Transverse colon (tissue), 4 donors: ENCODE data around the gene FAM107B. TPM values are rescaled to one million over a fixed set of nuclear protein-coding genes. Genes with fewer than 3 reads are reported as not detected.
A peak's percentile ranks its signal among the peaks of the same experiment; 100 is the strongest.

Experiments used
- DNase-seq: peaks from one replicate; pipeline ENCODE4 v3.0.0-alpha.2; 2019
- H3K27ac ChIP-seq, 4 donors: fragments of 200-600 bp; sonication (generic); 2 replicates each; pipeline ENCODE4 v1.5.1; 2016 to 2018; ENCODE audit warnings: inconsistent platforms in 4 of 4
- H3K27me3 ChIP-seq: fragments of 200-600 bp; sonication (generic); 2 replicates; pipeline ENCODE4 v1.5.1; 2017; ENCODE audit warnings: inconsistent platforms
- H3K36me3 ChIP-seq, 4 donors: fragments of 200-600 bp; sonication (generic); 2 replicates each; pipeline ENCODE4 v1.5.1; 2017 to 2019; ENCODE audit warnings: inconsistent platforms in 4 of 4
- H3K4me1 ChIP-seq, 4 donors: fragments of 200-600 bp; sonication (generic); 2 replicates each; pipeline ENCODE4 v1.5.1; 2017 to 2020; ENCODE audit warnings: inconsistent platforms in 4 of 4
- H3K4me3 ChIP-seq, 4 donors: fragments of 200-600 bp; sonication (generic); 1 replicate in 1 of 4; 2 replicates in 3 of 4; pipeline versions ENCODE4 v1.5.1 to v1.6.1; 2017 to 2019; ENCODE audit warnings: inconsistent platforms in 4 of 4
- H3K9me3 ChIP-seq, 2 donors: fragments of 200-600 bp; sonication (generic); 2 replicates each; pipeline ENCODE4 v1.5.1; 2017 to 2019; ENCODE audit warnings: inconsistent platforms in 2 of 2
- EP300 ChIP-seq: sonication (generic); formaldehyde crosslinking; IDR thresholded peaks from one replicate; pipeline ENCODE4 v1.6.1; 2017; ENCODE audit warnings: antibody characterized with exemption, low read depth
- POLR2A ChIP-seq: fragments of 450-650 bp; IDR thresholded peaks from one replicate; pipeline ENCODE4 v1.6.1; 2016; ENCODE audit warnings: antibody characterized with exemption, mild to moderate bottlenecking, moderate library complexity
- POLR2AphosphoS5 ChIP-seq, 3 donors: sonication (generic); formaldehyde crosslinking; IDR thresholded peaks; one replicate each; pipeline ENCODE4 v1.6.1; 2016; ENCODE audit warnings: antibody characterized with exemption in 3 of 3
- WGBS, 2 donors: methylation state at CpG; one replicate each; pipeline ENCODE4 v1.1.5; 2018; ENCODE audit warnings: low coverage in 1 of 2; 5-methylcytosine and 5-hydroxymethylcytosine counted together
- in situ Hi-C, 4 donors: fragments of 200-750 bp; cut with MboI; loops; one replicate each; pipeline versions ENCODE4 v1.15.0 to v1.15.1; 2017; ENCODE audit warnings: low sequenced_read_pairs in 3 of 4, low pct_ligation_motif_present in 1 of 4, low pct_unique_long_range_greater_than_20kb in 1 of 4
- intact Hi-C: fragments of 100-400 bp; cut with DNase I; formaldehyde crosslinking; loops from one replicate; pipeline ENCODE4 v1.15.1; 2023; ENCODE audit warnings: low total_unique reads
- total RNA-seq, 4 donors: library from RNA; depleted of rRNA; stranded (reverse); fragments of >200 nt; gene quantifications; one replicate each; pipeline ENCODE4 v1.1.0, GENCODE V29; 2016
- TF ChIP-seq, protein P1 (sequence below), 5 experiments: fragments of 200-600 bp in 3 of 5; fragments of 450-650 bp in 2 of 5; sonication (generic) in 3 of 5; IDR thresholded peaks; 1 replicate in 2 of 5; 2 replicates in 3 of 5; pipeline ENCODE4 v1.5.1; 2016 to 2017; ENCODE audit warnings: antibody characterized with exemption in 5 of 5, inconsistent platforms in 3 of 5, mild to moderate bottlenecking in 2 of 5, moderate library complexity in 1 of 5

FAM107B gene
- total RNA-seq, 4 donors from 2014 or later, result 23.9 to 71.0 (median 52.8) TPM

DNA sequence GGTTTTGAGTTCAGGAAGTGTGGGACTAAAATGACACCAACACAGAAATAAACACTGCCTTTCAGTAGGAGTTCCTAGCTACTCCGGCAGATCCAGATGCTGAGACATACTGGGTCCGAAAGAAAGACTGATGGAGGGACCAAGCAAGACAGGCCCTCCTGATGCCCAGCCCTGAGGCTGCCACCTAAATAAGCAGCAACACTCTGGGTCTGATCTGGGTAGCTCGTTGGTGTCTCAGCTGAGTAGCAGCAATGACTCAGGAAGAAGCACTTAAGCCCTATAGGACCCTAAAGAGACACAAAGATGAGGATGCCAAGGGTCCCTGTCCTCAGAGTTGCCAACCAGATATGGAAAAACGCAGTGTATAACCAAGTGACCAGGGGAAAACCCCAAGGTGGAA is 190.7 kb downstream of the FAM107B start:
- intact Hi-C loops (no loop called here), in situ Hi-C loops (no loop called here)
- Histone ChIP-seq H3K27me3 (no peaks in the 10 kb centered on the region), H3K36me3 (no peaks in the 10 kb centered on the region), H3K4me1 (peaks cover 12 to 53% (median 19%) of the 10 kb centered on the region in 4 donors), H3K4me3 (no peak overlapping the region), H3K9me3 (no peaks in the 10 kb centered on the region), H3K27ac (peak overlapping the region; percentile 1 to 36 (median 26))
- no peak for TF ChIP-seq EP300
- TF ChIP-seq, protein P1, sequence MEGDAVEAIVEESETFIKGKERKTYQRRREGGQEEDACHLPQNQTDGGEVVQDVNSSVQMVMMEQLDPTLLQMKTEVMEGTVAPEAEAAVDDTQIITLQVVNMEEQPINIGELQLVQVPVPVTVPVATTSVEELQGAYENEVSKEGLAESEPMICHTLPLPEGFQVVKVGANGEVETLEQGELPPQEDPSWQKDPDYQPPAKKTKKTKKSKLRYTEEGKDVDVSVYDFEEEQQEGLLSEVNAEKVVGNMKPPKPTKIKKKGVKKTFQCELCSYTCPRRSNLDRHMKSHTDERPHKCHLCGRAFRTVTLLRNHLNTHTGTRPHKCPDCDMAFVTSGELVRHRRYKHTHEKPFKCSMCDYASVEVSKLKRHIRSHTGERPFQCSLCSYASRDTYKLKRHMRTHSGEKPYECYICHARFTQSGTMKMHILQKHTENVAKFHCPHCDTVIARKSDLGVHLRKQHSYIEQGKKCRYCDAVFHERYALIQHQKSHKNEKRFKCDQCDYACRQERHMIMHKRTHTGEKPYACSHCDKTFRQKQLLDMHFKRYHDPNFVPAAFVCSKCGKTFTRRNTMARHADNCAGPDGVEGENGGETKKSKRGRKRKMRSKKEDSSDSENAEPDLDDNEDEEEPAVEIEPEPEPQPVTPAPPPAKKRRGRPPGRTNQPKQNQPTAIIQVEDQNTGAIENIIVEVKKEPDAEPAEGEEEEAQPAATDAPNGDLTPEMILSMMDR (IDR thresholded peaks at IDR 0.05), result no peak
- no peak for TF ChIP-seq POLR2AphosphoS5 (IDR thresholded peaks at IDR 0.05)
- no peak for TF ChIP-seq POLR2A
- 80 to 84% methylated on average over 2 to 4 of the region's 4 CpGs for WGBS, 2 donors
- no peak for DNase-seq

DNA sequence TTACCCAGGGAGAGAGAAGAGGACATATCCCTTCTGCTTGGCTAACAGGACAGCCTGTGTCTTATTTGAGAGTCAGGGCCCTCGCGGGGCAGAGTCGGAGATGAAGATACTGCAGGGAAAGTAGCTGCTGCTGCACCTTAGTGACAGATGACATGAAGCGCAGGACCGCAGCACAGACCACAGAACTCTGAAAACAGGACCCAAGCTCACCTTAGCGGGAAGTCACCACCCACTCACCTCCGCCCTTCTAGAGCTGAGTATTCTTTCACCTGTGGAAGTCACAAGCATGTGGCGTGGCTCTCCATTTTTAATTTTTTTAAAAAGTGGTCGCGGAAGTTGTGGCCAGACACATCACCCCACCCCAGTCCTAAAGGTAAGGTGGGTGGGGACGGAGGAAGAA is 191.4 kb downstream of the FAM107B start:
- Histone ChIP-seq H3K27ac (peak overlapping the region in 3 of 4 donors; percentile 24 to 36 (median 27)), H3K27me3 (no peaks in the 10 kb centered on the region), H3K9me3 (no peaks in the 10 kb centered on the region), H3K36me3 (no peaks in the 10 kb centered on the region), H3K4me3 (no peak overlapping the region), H3K4me1 (peaks cover 7 to 47% (median 16%) of the 10 kb centered on the region in 4 donors)
- TF ChIP-seq, protein P1 (IDR thresholded peaks at IDR 0.05), result no peak
- TF ChIP-seq POLR2AphosphoS5 (IDR thresholded peaks at IDR 0.05), result no peak
- TF ChIP-seq POLR2A, result no peak
- no peak for TF ChIP-seq EP300
- in situ Hi-C loops (no loop called here), intact Hi-C loops (no loop called here)
- peak; percentile 72 for DNase-seq
- WGBS, 2 donors, result 79% methylated on average over 11 of the region's 11 CpGs; no CpG with 5 or more reads in 1 of the 2 donors

DNA sequence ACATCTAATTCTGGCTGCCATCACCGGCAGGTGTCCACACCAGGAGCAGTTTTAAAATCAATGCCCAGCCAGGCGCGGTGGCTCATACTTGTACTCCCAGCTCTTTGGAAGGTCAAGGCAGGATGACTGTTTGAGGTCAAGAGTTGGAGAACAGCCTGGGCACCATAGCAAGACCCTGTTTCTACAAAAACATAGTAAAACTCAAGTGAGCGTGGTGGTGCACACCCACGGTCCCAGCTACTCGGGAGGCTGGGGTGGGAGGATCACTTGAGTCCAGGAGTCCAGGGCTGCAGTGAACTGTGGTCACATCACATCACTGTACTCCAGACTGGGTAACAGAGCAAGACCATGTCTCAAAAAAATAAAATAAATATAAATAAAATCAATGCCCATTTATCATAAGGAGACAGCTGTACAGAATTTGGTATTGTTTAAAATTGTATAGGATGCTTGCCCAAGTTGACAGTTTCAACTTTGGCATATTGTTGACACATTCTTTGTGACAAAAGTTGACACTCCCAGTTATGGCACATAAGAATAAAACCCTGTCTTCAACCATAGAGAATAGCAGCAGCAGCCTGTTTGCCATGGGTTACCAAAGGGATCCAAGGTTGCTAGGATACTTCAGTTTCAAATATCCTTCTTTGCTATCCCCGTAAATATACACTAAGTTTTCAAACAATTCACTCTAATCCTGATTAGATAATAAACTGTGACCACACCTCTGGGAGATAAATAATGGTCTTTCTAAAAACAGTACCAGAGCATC is 193.0 kb downstream of the FAM107B start:
- in situ Hi-C loops (no loop called here), intact Hi-C loops (no loop called here)
- Histone ChIP-seq H3K36me3 (no peaks in the 10 kb centered on the region), H3K9me3 (no peaks in the 10 kb centered on the region), H3K4me1 (peaks cover 0 to 36% (median 8%) of the 10 kb centered on the region in 4 donors), H3K27me3 (no peaks in the 10 kb centered on the region), H3K27ac (no peak overlapping the region), H3K4me3 (no peak overlapping the region)
- TF ChIP-seq, protein P1 (IDR thresholded peaks at IDR 0.05), result no peak
- TF ChIP-seq EP300 (no peak), POLR2A (no peak), POLR2AphosphoS5 (IDR thresholded peaks at IDR 0.05) (no peak)
- 73 to 89% methylated on average over 3 to 7 of the region's 7 CpGs for WGBS, 2 donors
- DNase-seq, result no peak

DNA sequence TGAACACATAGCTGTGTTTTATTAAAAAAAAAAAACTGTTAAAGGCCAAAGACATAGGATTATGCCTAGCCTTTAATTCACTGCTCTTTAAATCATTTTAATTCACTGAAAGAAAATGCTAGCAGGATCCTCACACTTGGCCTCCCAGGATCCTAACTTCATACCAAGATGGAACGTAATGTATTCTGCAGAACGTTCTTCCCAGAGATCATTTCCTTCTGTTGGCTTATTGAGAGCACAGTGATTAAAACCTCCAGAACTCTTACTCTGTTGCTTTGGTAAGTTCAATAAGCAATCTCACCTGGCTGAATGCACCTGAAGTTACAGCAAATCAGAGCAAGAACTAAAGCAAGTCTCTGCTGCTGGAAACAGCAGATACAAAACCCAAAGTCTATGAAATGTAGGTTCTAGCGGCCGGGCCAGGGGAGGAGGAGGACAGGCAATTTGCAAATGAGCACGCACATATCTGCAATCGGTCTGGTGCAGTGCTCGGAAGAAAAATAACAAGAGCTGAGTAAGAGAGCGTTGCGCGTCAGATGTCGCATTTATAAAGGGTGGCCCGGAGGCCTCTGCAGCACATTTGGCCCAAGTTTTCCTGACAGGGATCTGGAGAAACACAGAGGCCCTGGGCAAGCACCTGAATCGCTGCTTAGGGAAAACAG is 193.9 kb downstream of the FAM107B start:
- no peaks in the 10 kb centered on the region for H3K9me3 ChIP-seq
- no peaks in the 10 kb centered on the region for H3K27me3 ChIP-seq
- in situ Hi-C loops, result no loop called here
- TF ChIP-seq POLR2A, result no peak
- no peak for TF ChIP-seq POLR2AphosphoS5 (IDR thresholded peaks at IDR 0.05)
- TF ChIP-seq, protein P1 (IDR thresholded peaks at IDR 0.05), result no peak
- no peak for TF ChIP-seq EP300
- intact Hi-C loops, result no loop called here
- H3K27ac ChIP-seq, result no peak overlapping the region
- 68 to 91% methylated on average over 3 to 13 of the region's 13 CpGs for WGBS, 2 donors
- no peak overlapping the region for H3K4me3 ChIP-seq
- no peak for DNase-seq
- peaks cover 0 to 36% (median 6%) of the 10 kb centered on the region in 4 donors for H3K4me1 ChIP-seq
- H3K36me3 ChIP-seq, result no peaks in the 10 kb centered on the region
